ENCODE results near the gene MAPRE2.

MAPRE2 gene

DNA sequence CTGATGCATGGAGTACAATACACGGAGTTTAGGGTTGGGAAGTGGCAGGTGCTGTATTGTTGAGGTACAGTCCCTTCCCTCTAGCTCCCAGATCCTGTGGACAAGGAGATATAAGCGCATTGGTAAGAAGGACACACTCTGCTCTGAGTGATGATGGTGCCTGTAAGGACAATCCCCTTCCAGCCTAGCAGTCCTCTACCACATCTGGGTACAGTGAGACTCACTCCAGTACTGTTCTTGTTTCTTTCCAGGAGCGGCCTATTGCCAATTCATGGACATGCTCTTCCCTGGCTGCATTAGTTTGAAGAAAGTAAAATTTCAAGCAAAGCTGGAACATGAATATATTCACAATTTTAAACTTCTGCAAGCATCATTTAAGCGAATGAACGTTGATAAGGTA, 56.0 kb downstream of the MAPRE2 start:
- no peak for DNase-seq
- TF ChIP-seq, protein P1, sequence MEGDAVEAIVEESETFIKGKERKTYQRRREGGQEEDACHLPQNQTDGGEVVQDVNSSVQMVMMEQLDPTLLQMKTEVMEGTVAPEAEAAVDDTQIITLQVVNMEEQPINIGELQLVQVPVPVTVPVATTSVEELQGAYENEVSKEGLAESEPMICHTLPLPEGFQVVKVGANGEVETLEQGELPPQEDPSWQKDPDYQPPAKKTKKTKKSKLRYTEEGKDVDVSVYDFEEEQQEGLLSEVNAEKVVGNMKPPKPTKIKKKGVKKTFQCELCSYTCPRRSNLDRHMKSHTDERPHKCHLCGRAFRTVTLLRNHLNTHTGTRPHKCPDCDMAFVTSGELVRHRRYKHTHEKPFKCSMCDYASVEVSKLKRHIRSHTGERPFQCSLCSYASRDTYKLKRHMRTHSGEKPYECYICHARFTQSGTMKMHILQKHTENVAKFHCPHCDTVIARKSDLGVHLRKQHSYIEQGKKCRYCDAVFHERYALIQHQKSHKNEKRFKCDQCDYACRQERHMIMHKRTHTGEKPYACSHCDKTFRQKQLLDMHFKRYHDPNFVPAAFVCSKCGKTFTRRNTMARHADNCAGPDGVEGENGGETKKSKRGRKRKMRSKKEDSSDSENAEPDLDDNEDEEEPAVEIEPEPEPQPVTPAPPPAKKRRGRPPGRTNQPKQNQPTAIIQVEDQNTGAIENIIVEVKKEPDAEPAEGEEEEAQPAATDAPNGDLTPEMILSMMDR (IDR thresholded peaks at IDR 0.05; ENCODE audit: low read length): no peak
- TF ChIP-seq EZH2phosphoT487 (IDR thresholded peaks at IDR 0.05; ENCODE audit: low read length): no peak
- TF ChIP-seq EZH2 (optimal IDR thresholded peaks at IDR 0.05; ENCODE audit: low read depth, low read length): no peak
- Histone ChIP-seq H3K27me3 (replicated peaks; ENCODE audit: insufficient read depth, low read length) (no peaks in the 10 kb centered on the region), H4K20me1 (ENCODE audit: insufficient read depth, low read length) (no peaks in the 10 kb centered on the region), H3K9ac (ENCODE audit: low read length) (no peak overlapping the region), H3K27ac (ENCODE audit: low read length) (no peak overlapping the region), H3K4me3 (ENCODE audit: low read length) (no peak overlapping the region), H3K9me3 (replicated peaks; ENCODE audit: insufficient read depth, low read length) (no peaks in the 10 kb centered on the region), H3K79me2 (ENCODE audit: low read length) (no peaks in the 10 kb centered on the region), H3K4me1 (ENCODE audit: low read length) (no peaks in the 10 kb centered on the region), H3K4me2 (ENCODE audit: low read depth, low read length) (no peak overlapping the region), H3F3A (ENCODE audit: insufficient read depth, low read length) (no peaks in the 10 kb centered on the region), H2AFZ (ENCODE audit: low read length) (no peak overlapping the region), H3K36me3 (replicated peaks; ENCODE audit: insufficient read depth, low read length) (no peaks in the 10 kb centered on the region), H3K9me2 (replicated peaks; ENCODE audit: insufficient read depth, low read length) (no peaks in the 10 kb centered on the region)

DNA sequence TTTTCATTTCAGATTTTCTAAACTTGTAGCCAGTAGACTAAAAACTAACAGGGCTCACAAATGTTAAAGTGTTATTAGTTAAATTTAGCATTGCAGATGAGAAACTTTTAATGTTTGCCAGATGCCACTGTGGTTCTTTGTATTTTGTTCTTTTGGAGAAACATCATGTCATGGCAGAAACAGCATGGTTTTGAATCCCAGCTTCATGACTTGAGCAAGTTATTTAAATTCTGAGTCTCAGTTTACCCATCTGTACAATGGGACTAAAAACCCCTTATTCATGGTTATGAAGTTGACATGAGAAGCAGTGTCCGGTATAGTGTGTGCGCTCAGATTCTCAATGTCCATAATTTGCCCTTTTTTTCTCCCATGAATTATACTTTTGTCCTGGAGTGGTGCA, 56.5 kb downstream of the MAPRE2 start:
- Histone ChIP-seq H3K4me2 (ENCODE audit: low read depth, low read length) (no peak overlapping the region), H3K9me2 (replicated peaks; ENCODE audit: insufficient read depth, low read length) (no peaks in the 10 kb centered on the region), H3K9ac (ENCODE audit: low read length) (no peak overlapping the region), H3K4me3 (ENCODE audit: low read length) (no peak overlapping the region), H3F3A (ENCODE audit: insufficient read depth, low read length) (no peaks in the 10 kb centered on the region), H3K9me3 (replicated peaks; ENCODE audit: insufficient read depth, low read length) (no peaks in the 10 kb centered on the region), H2AFZ (ENCODE audit: low read length) (no peak overlapping the region), H3K36me3 (replicated peaks; ENCODE audit: insufficient read depth, low read length) (no peaks in the 10 kb centered on the region), H3K79me2 (ENCODE audit: low read length) (no peaks in the 10 kb centered on the region), H3K27ac (ENCODE audit: low read length) (no peak overlapping the region), H3K27me3 (replicated peaks; ENCODE audit: insufficient read depth, low read length) (no peaks in the 10 kb centered on the region), H3K4me1 (ENCODE audit: low read length) (no peaks in the 10 kb centered on the region), H4K20me1 (ENCODE audit: insufficient read depth, low read length) (no peaks in the 10 kb centered on the region)
- no peak for DNase-seq
- TF ChIP-seq EZH2phosphoT487 (IDR thresholded peaks at IDR 0.05; ENCODE audit: low read length) (no peak), EZH2 (optimal IDR thresholded peaks at IDR 0.05; ENCODE audit: low read depth, low read length) (no peak)
- TF ChIP-seq, protein P1 (IDR thresholded peaks at IDR 0.05; ENCODE audit: low read length): no peak

DNA sequence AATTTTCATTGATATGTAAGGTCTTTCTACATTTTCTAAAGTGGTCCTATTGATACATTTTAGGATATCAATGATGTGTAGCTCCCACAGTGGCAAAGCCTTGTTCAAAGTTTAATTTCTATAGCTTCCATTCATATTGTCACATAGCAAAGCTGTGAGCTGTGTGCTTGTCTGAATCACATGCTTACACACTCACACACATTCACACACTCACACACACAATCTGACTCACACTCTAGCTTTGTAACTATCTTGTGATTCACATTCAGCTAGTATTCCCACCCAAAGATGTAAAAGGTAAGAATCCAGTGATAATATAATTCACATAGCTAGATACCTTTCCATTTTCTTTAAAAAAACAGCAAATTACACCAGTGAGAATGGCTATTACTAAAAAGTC, 58.7 kb downstream of the MAPRE2 start:
- Histone ChIP-seq H3K9me3 (replicated peaks; ENCODE audit: insufficient read depth, low read length) (no peaks in the 10 kb centered on the region), H3K9me2 (replicated peaks; ENCODE audit: insufficient read depth, low read length) (no peaks in the 10 kb centered on the region), H3K27me3 (replicated peaks; ENCODE audit: insufficient read depth, low read length) (no peaks in the 10 kb centered on the region), H3K9ac (ENCODE audit: low read length) (no peak overlapping the region), H3K4me3 (ENCODE audit: low read length) (no peak overlapping the region), H3K79me2 (ENCODE audit: low read length) (no peaks in the 10 kb centered on the region), H4K20me1 (ENCODE audit: insufficient read depth, low read length) (no peaks in the 10 kb centered on the region), H2AFZ (ENCODE audit: low read length) (no peak overlapping the region), H3K36me3 (replicated peaks; ENCODE audit: insufficient read depth, low read length) (no peaks in the 10 kb centered on the region), H3K27ac (ENCODE audit: low read length) (no peak overlapping the region), H3F3A (ENCODE audit: insufficient read depth, low read length) (no peaks in the 10 kb centered on the region), H3K4me1 (ENCODE audit: low read length) (no peaks in the 10 kb centered on the region), H3K4me2 (ENCODE audit: low read depth, low read length) (no peak overlapping the region)
- DNase-seq: no peak
- no peak for TF ChIP-seq EZH2 (optimal IDR thresholded peaks at IDR 0.05; ENCODE audit: low read depth, low read length)
- TF ChIP-seq, protein P1 (IDR thresholded peaks at IDR 0.05; ENCODE audit: low read length): no peak
